NCI-H1436 (cell line): ENCODE measurements around the gene BBIP1.
"Not testable (repeated sequence)": the region's sequence is repeated elsewhere in the genome, so short reads cannot be mapped to it uniquely, and the experiment has no call there.

Experiments used
- DNase-seq: peaks from one replicate; lab custom pipeline; 2025; lab: John Stamatoyannopoulos, UW

Gene BBIP1

GRCh38 chr10:110885932-110886674 lies 32.9 kb downstream of the BBIP1 start:
- DNase-seq = no peak

DNA sequence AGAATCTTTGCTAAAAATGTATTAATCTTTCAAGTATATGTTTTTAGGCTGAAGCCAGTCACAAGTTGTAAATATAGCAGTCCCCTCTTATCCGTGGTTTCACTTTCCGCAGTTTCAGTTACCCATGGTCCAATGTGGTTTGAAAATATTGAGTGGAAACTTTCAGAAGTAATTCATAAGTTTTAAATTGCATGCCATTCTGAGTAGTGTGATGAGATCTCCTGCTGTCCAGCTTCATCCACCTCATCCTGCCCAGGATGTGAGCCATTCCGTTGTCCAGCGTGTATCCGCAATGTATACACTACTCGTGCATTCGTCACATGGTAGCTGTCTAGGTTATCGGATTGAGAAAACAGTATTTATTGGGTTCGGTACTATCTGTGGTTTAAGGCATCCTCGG lies 35.1 kb downstream of the BBIP1 start:
- no peak for DNase-seq

- DNase-seq = no peak
Measured at GRCh38 chr10:110881905-110882304, 37.1 kb downstream of the BBIP1 start.

DNA sequence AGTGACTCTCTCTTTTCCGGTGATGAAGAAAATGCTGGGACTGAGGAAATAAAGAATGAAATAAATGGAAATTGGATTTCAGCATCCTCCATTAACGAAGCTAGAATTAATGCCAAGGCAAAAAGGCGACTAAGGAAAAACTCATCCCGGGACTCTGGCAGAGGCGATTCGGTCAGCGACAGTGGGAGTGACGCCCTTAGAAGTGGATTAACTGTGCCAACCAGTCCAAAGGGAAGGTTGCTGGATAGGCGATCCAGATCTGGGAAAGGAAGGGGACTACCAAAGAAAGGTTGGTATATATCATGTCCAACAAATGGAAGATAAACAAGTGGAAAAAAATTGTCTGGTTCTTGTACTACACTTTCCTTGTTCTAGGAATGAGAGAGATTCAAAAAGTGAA lies 37.7 kb downstream of the BBIP1 start:
- DNase-seq = no peak

- no peak for DNase-seq
Measured at GRCh38 chr10:110880012-110880411, 39.0 kb downstream of the BBIP1 start.

DNA sequence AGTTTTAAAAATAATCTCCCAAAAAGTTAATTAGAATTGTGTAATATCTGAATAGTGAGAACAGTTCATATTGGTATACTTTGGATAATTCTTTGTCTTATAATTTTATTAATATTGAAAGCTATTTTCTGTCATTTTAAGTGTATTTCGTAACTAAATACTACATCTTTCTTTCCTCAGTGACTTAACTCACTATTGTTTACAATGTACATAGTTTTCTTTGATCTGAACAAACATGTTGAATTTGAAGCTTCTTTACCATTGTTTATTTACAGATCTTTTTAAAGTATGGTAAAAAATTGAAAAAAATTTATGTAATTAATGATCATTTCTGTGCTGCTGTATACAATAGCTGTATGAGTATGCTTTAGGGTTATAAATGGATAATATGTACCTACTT lies 42.2 kb downstream of the BBIP1 start:
- no peak for DNase-seq

- no peak for DNase-seq
Measured at GRCh38 chr10:110876000-110876399, 43.0 kb downstream of the BBIP1 start.

DNA sequence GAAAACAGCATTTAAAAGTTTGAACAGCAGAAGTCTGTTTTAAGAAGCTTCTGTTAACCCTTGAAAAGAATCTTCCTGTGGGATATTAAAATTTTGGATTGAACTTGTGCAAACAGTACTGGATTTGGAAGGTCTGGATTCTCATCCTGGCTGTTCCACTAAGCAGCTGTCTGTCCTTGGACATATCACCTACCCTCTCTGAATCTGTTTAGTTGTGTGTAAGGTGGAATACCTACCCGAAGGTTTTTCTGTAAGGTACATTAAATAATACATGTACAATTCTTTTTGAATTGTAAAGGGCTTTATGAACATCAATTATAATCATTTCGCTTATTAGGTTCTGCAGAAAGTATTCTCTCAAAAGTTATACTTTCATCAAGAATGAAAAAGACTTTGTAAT lies 45.0 kb downstream of the BBIP1 start:
- DNase-seq = no peak

GRCh38 chr10:110872984-110873923 lies 45.7 kb downstream of the BBIP1 start:
- DNase-seq = no peak

GRCh38 chr10:110872145-110872983 lies 46.6 kb downstream of the BBIP1 start:
- peak; percentile 69 for DNase-seq

GRCh38 chr10:110871298-110872084 lies 47.5 kb downstream of the BBIP1 start, which contains the start of gene PDCD4:
Gene PDCD4 (plus strand): TSS chr10:110871928. CDS start chr10:110876028, 4,100 bp downstream.
- peak; percentile 99 for DNase-seq

DNA sequence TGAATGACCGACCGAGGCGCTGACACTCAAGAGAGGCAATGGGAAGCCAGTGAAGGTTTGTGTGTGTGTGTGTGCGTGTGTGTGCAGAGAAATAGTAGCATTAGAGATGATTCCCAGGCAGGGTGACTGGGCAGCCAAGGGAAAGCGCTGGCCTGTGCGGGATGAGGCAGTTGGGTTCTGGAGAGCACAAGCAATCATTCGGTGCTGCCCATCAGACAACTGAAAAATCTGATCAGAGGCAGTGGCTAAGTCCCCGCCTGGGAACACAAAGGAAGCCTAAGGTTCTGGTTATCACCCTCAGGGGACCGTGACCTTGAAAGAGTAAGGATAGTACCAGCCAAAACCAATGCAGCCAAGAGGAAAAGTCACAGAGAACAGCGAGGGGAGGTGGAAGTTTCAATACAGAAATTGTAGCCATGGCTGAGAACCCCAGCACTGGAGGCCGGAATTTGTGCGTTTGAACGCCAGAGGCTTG lies 48.1 kb downstream of the BBIP1 start:
- DNase-seq = no peak

DNA sequence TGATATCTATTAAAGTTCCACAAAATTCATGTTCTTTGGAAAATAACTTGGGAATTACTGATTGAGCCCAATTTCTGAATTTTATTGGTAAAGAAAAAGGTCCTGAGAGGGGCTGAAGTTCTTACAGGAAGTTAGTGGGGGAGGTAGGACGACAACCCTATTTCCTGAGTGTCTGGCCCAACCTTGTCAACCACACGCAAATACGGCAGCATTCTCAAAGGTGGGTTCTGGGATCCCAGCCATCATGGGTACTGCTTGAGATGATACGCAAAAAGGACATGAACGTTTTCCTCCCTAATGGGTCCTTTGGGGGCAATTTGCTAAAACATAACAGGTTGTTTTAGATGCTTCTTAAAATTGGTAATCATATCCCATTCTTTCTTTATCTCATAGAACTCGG lies 50.0 kb downstream of the BBIP1 start:
- no peak for DNase-seq

DNA sequence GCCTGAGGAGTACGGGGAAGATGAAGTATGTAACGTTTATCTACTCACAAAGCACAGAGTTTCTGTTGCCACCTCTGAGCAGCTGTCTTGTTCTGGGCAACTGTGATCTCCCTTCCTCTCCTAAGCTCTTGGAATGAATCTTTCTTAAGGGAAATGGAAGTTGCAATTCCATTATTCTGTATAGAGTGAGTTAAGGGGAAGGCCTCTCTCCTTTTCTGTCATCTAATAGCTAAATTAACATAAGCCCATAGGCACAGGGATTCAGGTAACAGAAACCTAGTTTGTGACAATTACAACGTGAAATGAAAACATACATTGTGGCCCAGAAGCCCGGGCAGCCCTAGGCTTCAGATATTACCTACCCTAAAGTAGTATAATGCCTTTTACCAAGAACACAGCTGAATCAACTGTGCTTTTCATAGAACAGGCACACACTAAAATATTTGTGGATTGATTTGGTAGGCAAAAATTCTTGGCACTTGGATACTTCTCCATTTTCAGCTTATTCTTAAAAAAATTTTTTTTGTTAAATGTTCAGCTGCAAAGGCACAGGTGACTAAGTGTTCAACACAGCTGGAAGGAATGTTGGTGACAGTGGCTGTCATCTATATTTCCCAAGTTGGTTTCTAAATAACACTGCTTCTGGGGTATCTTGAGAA lies 51.0 kb downstream of the BBIP1 start:
- no peak for DNase-seq

DNA sequence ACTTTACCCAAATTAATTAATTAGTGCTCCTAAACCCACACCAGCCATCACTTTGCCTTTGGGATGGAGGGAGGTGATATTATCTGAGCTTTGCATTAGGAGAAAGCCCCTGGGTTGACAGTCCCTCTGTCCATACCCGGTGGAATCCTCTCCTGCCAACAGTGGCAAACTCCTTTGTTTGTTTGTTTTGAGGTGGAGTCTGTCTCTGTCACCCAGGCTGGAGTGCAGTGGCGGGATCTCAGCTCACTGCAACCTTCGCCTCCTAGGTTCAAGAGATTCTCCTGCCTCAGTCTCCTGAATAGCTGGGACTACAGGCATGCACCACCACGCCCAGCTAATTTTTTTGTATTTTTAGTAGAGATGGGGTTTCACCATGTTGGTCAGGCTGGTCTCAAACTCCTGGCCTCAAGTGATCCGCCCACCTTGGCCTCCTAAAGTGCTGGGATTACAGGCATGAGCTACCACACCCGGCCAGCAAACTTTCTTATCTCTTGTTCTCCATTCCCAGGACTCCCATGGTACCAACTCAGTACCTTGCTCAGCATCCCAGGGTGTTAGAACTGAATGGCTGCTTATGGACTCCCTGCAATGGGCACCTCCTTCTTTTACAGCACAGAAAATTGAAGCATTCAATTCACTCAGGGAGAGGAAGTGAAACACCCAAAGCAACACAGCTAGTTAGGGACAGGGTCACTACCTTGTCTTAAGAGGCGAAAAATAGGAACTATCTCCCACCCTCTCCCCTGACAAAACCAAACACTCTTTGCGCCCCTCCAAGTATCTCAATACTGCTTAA lies 51.8 kb downstream of the BBIP1 start:
- DNase-seq = not testable (repeated sequence)

GRCh38 chr10:110865809-110866482 lies 53.0 kb downstream of the BBIP1 start:
- no peak for DNase-seq

- no peak for DNase-seq
Measured at GRCh38 chr10:110865186-110865808, 53.7 kb downstream of the BBIP1 start.

DNA sequence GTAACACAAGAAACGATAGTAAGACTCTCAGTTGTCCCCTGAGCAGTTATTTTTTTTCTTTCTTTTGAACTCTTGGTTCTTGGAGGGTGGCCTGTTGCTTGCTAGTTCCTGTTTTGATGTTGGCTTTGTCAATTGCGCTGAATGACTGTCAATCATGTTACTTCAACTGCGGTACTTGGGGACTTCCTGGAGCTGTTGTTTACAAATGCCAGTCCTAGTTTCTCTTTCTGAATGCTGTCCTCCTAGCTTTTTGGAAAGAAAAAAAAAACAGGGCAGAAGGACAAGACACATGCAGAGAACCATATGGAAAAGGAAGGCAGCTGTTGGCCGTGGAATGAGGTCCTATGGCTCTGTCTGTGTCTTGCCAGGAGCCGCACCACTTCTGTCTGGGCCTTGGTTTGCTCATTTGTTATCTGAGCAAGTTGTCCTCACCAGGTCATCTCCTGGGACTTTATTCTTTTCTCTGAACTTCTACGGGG lies 54.3 kb downstream of the BBIP1 start:
- DNase-seq = no peak

- no peak for DNase-seq
Measured at GRCh38 chr10:110863956-110864355, 55.0 kb downstream of the BBIP1 start.
